T-helper 9 cell (primary cell): ENCODE data around the gene EHD3.

Experiments
- DNase-seq: peaks from one replicate; pipeline ENCODE4 v3.0.0-alpha.2; 2020

Gene EHD3

GRCh38 chr2:31213601-31214443 is 20.1 kb upstream of the EHD3 start:
- DNase-seq: no peak

- DNase-seq: no peak
Observed at GRCh38 chr2:31214444-31214915, 19.5 kb upstream of the EHD3 start.

GRCh38 chr2:31216734-31217133 is 17.2 kb upstream of the EHD3 start:
- DNase-seq: no peak

GRCh38 chr2:31217465-31218200 is 16.3 kb upstream of the EHD3 start, which contains the start of gene CAPN14:
Gene CAPN14, minus strand, starts transcription at chr2:31217515. Its CDS starts 12,068 bp downstream, at chr2:31205447.
- no peak for DNase-seq

- DNase-seq: no peak
Observed at GRCh38 chr2:31219131-31219969, 14.6 kb upstream of the EHD3 start.

GRCh38 chr2:31221544-31221943 is 12.4 kb upstream of the EHD3 start:
- DNase-seq: no peak

- DNase-seq: no peak
Observed at GRCh38 chr2:31222071-31222470, 11.9 kb upstream of the EHD3 start.

GRCh38 chr2:31223026-31223425 is 10.9 kb upstream of the EHD3 start:
- DNase-seq: no peak

- DNase-seq: no peak
Observed at GRCh38 chr2:31223749-31224148, 10.2 kb upstream of the EHD3 start.

- no peak for DNase-seq
Observed at GRCh38 chr2:31226266-31226665, 7.7 kb upstream of the EHD3 start.

- DNase-seq: no peak
Observed at GRCh38 chr2:31227110-31227509, 6.8 kb upstream of the EHD3 start.

- DNase-seq: no peak
Observed at GRCh38 chr2:31227711-31228125, 6.2 kb upstream of the EHD3 start.

GRCh38 chr2:31228717-31229116 is 5.2 kb upstream of the EHD3 start:
- DNase-seq: no peak

GRCh38 chr2:31230751-31231150 is 3.2 kb upstream of the EHD3 start:
- DNase-seq: no peak

- DNase-seq: no peak
Observed at GRCh38 chr2:31231571-31232302, 2.2 kb upstream of the EHD3 start.

GRCh38 chr2:31232586-31232985 is 1.4 kb upstream of the EHD3 start:
- DNase-seq: no peak

GRCh38 chr2:31233231-31233630 is 721 bp upstream of the EHD3 start:
- DNase-seq: no peak

GRCh38 chr2:31234683-31235503 is 941 bp downstream of the EHD3 start:
- DNase-seq: no peak

- DNase-seq: no peak
Observed at GRCh38 chr2:31235504-31235902, 1.6 kb downstream of the EHD3 start.

- DNase-seq: no peak
Observed at GRCh38 chr2:31236433-31237205, 2.7 kb downstream of the EHD3 start.
